ENCODE measurements around the gene ANXA2R. TPM values are rescaled to one million over a fixed set of nuclear protein-coding genes. Genes with fewer than 3 reads are reported as not detected.

Gene ANXA2R
- total RNA-seq, 6 donors from 2014 or later: 2.0 to 25.1 (median 4.3) TPM

DNA sequence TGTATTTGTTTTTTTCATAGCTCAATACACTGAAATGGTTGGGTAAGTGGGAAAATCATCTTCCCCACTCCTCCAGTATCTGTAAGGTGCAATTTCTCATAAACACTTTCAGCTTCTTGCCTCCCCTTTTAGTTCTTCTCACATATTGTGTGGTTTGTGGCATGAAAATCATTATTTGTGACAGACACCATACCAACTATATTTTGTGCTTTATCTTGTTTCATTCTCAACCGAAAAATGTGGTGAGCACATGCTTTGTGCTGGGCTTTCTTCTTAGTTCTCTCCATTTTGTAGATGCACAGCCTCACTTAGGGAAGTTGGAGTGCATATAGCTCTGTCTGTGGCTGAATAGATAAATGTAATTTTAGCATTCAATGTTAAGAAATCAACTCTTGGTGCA is 6.4 kb upstream of the ANXA2R start:
- TF ChIP-seq POLR2A (IDR thresholded peaks at IDR 0.05) (no peak), EP300 (IDR thresholded peaks at IDR 0.05) (no peak), CTCF (IDR thresholded peaks at IDR 0.05) (no peak), POLR2AphosphoS5 (IDR thresholded peaks at IDR 0.05) (no peak)
- no peaks in the 10 kb centered on the region for H3K36me3 ChIP-seq
- H3K4me1 ChIP-seq: peaks cover 0 to 15% (median 5%) of the 10 kb centered on the region in 4 donors
- no peak overlapping the region for H3K27ac ChIP-seq
- DNase-seq (no peak), ATAC-seq (ENCODE audit: low FRiP score in 2 of 2) (no peak)
- no peak overlapping the region for H3K4me3 ChIP-seq
- WGBS, 2 donors: 90 to 91% methylated on average over 1 of the region's 1 CpG
- no peaks in the 10 kb centered on the region for H3K27me3 ChIP-seq
- H3K9me3 ChIP-seq: no peaks in the 10 kb centered on the region

- no peak overlapping the region for H3K4me3 ChIP-seq
- H3K36me3 ChIP-seq: no peaks in the 10 kb centered on the region
- no peaks in the 10 kb centered on the region for H3K9me3 ChIP-seq
- no peaks in the 10 kb centered on the region for H3K27me3 ChIP-seq
- TF ChIP-seq POLR2AphosphoS5 (IDR thresholded peaks at IDR 0.05) (no peak), EP300 (IDR thresholded peaks at IDR 0.05) (no peak), CTCF (IDR thresholded peaks at IDR 0.05) (no peak), POLR2A (IDR thresholded peaks at IDR 0.05) (no peak)
- ATAC-seq (ENCODE audit: low FRiP score in 2 of 2) (no peak), DNase-seq (no peak)
- 77 to 86% methylated on average over 4 of the region's 4 CpGs for WGBS, 2 donors
- H3K27ac ChIP-seq: no peak overlapping the region
- H3K4me1 ChIP-seq: peaks cover 0 to 15% (median 5%) of the 10 kb centered on the region in 4 donors
Measured at GRCh38 chr5:43045236-43045635, 5.1 kb upstream of the ANXA2R start.

DNA sequence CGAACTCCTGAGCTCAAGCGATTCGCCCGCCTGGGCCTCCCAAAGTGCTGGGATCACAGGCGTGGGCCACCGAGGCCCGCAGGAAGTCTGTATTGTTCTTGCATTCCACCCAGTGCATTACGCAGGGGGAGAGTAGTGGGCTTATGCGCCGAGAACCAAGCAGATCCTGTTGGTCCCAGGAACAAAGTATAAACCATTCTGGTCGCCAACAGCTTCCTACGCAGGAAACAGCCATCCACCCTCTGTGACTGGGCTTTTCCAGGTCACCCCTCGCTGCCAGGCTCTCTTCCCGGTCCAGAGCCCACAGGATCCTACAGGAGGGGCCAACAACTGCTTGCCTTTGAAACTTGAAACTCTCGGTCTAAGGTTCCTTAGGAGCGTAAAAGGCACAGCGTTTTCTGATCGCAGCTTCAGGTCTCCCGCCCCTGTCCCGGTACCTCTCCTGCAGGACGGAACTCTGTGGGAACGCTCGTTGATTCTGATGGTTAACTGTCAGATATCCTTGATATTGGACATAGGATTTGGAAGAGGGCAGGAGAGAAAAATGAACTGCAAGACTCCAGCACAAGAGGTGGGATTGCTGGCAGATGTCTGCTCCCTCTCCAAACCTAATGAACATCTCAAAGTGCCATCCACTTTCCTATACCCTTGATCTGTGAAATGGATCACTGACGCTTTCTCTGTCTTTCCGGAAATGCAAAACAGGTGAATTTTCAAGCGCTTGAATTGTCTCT is 4.2 kb upstream of the ANXA2R start:
- TF ChIP-seq CTCF (IDR thresholded peaks at IDR 0.05) (no peak), EP300 (IDR thresholded peaks at IDR 0.05) (no peak), POLR2AphosphoS5 (IDR thresholded peaks at IDR 0.05) (no peak), POLR2A (IDR thresholded peaks at IDR 0.05) (no peak)
- Histone ChIP-seq H3K27me3 (no peaks in the 10 kb centered on the region), H3K4me3 (peak overlapping the region in 1 of 4 donors; percentile 18), H3K36me3 (no peaks in the 10 kb centered on the region), H3K9me3 (no peaks in the 10 kb centered on the region), H3K4me1 (peaks cover 0 to 21% (median 5%) of the 10 kb centered on the region in 4 donors), H3K27ac (peak overlapping the region in 3 of 4 donors; percentile 3 to 56 (median 35))
- 57 to 76% methylated on average over 26 of the region's 26 CpGs for WGBS, 2 donors
- no peak for ATAC-seq (ENCODE audit: low FRiP score in 2 of 2)
- DNase-seq: peak in 1 of 2 donors; percentile 47

DNA sequence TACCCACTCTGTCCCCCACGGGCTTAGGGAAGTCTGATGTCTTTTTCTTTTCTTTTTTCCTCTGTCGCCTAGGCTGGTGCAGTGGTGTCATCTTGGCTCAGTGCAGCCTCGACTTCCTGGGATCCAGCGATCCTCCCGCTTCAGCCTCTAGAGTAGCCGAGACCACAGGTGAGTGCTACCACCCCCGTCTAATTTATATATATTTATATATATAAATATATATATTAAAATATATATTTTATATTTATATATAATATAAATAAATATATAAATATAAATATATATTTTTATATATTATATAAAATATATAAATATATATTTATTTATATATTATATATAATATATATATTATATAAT is 3.3 kb upstream of the ANXA2R start:
- 11 to 18% methylated on average over 7 of the region's 7 CpGs for WGBS, 2 donors
- no peaks in the 10 kb centered on the region for H3K27me3 ChIP-seq

More for the DNA sequence above, 3.3 kb upstream of the ANXA2R start:
- no peak for ATAC-seq (ENCODE audit: low FRiP score in 2 of 2)
- peak overlapping the region; percentile 95 to 99 (median 98) for H3K27ac ChIP-seq
- H3K4me3 ChIP-seq: peak overlapping the region; percentile 4 to 64 (median 58)
- TF ChIP-seq POLR2A (IDR thresholded peaks at IDR 0.05): no peak
- TF ChIP-seq CTCF (IDR thresholded peaks at IDR 0.05): no peak
- no peak for TF ChIP-seq POLR2AphosphoS5 (IDR thresholded peaks at IDR 0.05)
- TF ChIP-seq EP300 (IDR thresholded peaks at IDR 0.05): no peak
- H3K36me3 ChIP-seq: no peaks in the 10 kb centered on the region
- peaks cover 0 to 24% (median 7%) of the 10 kb centered on the region in 4 donors for H3K4me1 ChIP-seq
- no peak for DNase-seq
- no peaks in the 10 kb centered on the region for H3K9me3 ChIP-seq
